ENCODE results near the gene RGS6. TPM values are rescaled to one million over a fixed set of nuclear protein-coding genes. Genes with fewer than 3 reads are reported as not detected.
A peak's percentile ranks its signal among the peaks of the same experiment; 100 is the strongest.

RGS6 gene
- total RNA-seq, 2 donors from 2014 or later = 0.15 to 0.45 TPM

GRCh38 chr14:72024043-72024407 is 91.8 kb downstream of the RGS6 start:
- peak; percentile 62 for TF ChIP-seq CTCF (IDR thresholded peaks at IDR 0.05)
- Histone ChIP-seq H3K4me1 (no peaks in the 10 kb centered on the region), H3K27me3 (no peaks in the 10 kb centered on the region), H3K9me3 (no peaks in the 10 kb centered on the region), H3K4me3 (no peak overlapping the region), H3K36me3 (no peaks in the 10 kb centered on the region), H3K9ac (ENCODE audit: low read depth in 2 of 2, low read length in 2 of 2) (no peak overlapping the region), H3K27ac (no peak overlapping the region)
- intact Hi-C loops (cut with DNase I) = loop anchor here (5.0 kb wide), 1 partner anchor 398 kb away; no protein-coding TSS in a partner anchor
- peak; percentile 28 for DNase-seq

GRCh38 chr14:72024504-72024903 is 92.3 kb downstream of the RGS6 start:
- Histone ChIP-seq H3K9ac (ENCODE audit: low read depth in 2 of 2, low read length in 2 of 2) (no peak overlapping the region), H3K27ac (no peak overlapping the region), H3K9me3 (no peaks in the 10 kb centered on the region), H3K4me3 (no peak overlapping the region), H3K27me3 (no peaks in the 10 kb centered on the region), H3K4me1 (no peaks in the 10 kb centered on the region), H3K36me3 (no peaks in the 10 kb centered on the region)
- intact Hi-C loops (cut with DNase I) = loop anchor here (5.0 kb wide), 1 partner anchor 398 kb away; no protein-coding TSS in a partner anchor
- TF ChIP-seq CTCF (IDR thresholded peaks at IDR 0.05) = no peak
- DNase-seq = no peak

- no peak for DNase-seq
- no peak overlapping the region for H3K9ac ChIP-seq (ENCODE audit: low read depth in 2 of 2, low read length in 2 of 2)
- H3K4me3 ChIP-seq = no peak overlapping the region
- H3K36me3 ChIP-seq = no peaks in the 10 kb centered on the region
- H3K9me3 ChIP-seq = no peaks in the 10 kb centered on the region
- no peak for TF ChIP-seq CTCF (IDR thresholded peaks at IDR 0.05)
- H3K4me1 ChIP-seq = no peaks in the 10 kb centered on the region
- intact Hi-C loops (cut with DNase I) = no loop called here
- no peaks in the 10 kb centered on the region for H3K27me3 ChIP-seq
- no peak overlapping the region for H3K27ac ChIP-seq
Measured at GRCh38 chr14:72026536-72026935, 94.3 kb downstream of the RGS6 start.

- DNase-seq = no peak
- TF ChIP-seq CTCF (IDR thresholded peaks at IDR 0.05) = no peak
- H3K9me3 ChIP-seq = no peaks in the 10 kb centered on the region
Measured at GRCh38 chr14:72027061-72027460, 94.8 kb downstream of the RGS6 start.

GRCh38 chr14:72033365-72033764 is 101.1 kb downstream of the RGS6 start:
- intact Hi-C loops (cut with DNase I) = no loop called here
- Histone ChIP-seq H3K4me1 (no peaks in the 10 kb centered on the region), H3K9me3 (no peaks in the 10 kb centered on the region), H3K36me3 (no peaks in the 10 kb centered on the region), H3K9ac (ENCODE audit: low read depth in 2 of 2, low read length in 2 of 2) (no peak overlapping the region), H3K27ac (no peak overlapping the region), H3K4me3 (no peak overlapping the region), H3K27me3 (no peaks in the 10 kb centered on the region)
- no peak for TF ChIP-seq CTCF (IDR thresholded peaks at IDR 0.05)
- no peak for DNase-seq

More at GRCh38 chr14:72027061-72027460, 94.8 kb downstream of the RGS6 start:
- no peaks in the 10 kb centered on the region for H3K27me3 ChIP-seq
- H3K36me3 ChIP-seq = no peaks in the 10 kb centered on the region
- H3K9ac ChIP-seq (ENCODE audit: low read depth in 2 of 2, low read length in 2 of 2) = no peak overlapping the region
- no peak overlapping the region for H3K27ac ChIP-seq
- intact Hi-C loops (cut with DNase I) = no loop called here
- no peak overlapping the region for H3K4me3 ChIP-seq
- no peaks in the 10 kb centered on the region for H3K4me1 ChIP-seq

Measured in colonic mucosa (tissue), 4 donors.